Measurements from ENCODE around the gene SLC35A4. TPM values are rescaled to one million over a fixed set of nuclear protein-coding genes. Genes with fewer than 3 reads are reported as not detected.

The SLC35A4 gene
- total RNA-seq, 1 donor from 2014 or later = 20.7 TPM

DNA sequence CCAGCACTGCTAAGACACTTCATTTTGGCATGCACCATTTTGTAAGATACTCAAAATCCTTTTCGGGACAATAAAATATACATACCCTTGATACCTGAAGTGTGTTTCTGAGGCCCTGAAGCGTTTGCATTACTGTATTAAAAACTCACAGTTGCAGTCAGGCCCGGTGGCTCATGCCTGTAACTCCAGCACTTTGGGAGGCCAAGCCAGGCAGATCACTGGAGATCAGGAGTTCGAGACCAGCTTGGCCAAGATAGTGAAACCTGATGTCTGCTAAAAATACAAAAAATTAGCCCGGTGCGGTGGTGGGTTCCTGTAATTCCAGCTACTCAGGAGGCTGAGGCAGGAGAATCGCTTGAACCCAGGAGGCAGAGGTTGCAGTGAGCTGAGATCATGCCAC lies 19.6 kb upstream of the SLC35A4 start:
- H3K4me1 Mint-ChIP-seq = peaks cover 23% of the 10 kb centered on the region
- H3K9ac ChIP-seq = no peak overlapping the region
- H3K4me3 Mint-ChIP-seq = no peak overlapping the region
- DNase-seq (ENCODE audit: low spot score) = no peak
- H3K27me3 ChIP-seq = no peaks in the 10 kb centered on the region
- no peak overlapping the region for H3K27ac ChIP-seq
- H3K4me1 ChIP-seq = peaks cover 10% of the 10 kb centered on the region
- TF ChIP-seq EZH2 (IDR thresholded peaks at IDR 0.05) (no peak), EZH2phosphoT487 (IDR thresholded peaks at IDR 0.05) (no peak)
- TF ChIP-seq, protein P1, sequence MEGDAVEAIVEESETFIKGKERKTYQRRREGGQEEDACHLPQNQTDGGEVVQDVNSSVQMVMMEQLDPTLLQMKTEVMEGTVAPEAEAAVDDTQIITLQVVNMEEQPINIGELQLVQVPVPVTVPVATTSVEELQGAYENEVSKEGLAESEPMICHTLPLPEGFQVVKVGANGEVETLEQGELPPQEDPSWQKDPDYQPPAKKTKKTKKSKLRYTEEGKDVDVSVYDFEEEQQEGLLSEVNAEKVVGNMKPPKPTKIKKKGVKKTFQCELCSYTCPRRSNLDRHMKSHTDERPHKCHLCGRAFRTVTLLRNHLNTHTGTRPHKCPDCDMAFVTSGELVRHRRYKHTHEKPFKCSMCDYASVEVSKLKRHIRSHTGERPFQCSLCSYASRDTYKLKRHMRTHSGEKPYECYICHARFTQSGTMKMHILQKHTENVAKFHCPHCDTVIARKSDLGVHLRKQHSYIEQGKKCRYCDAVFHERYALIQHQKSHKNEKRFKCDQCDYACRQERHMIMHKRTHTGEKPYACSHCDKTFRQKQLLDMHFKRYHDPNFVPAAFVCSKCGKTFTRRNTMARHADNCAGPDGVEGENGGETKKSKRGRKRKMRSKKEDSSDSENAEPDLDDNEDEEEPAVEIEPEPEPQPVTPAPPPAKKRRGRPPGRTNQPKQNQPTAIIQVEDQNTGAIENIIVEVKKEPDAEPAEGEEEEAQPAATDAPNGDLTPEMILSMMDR (IDR thresholded peaks at IDR 0.05) = no peak
- no peaks in the 10 kb centered on the region for H3K79me2 ChIP-seq (ENCODE audit: low read depth)
- no peak overlapping the region for H3K4me3 ChIP-seq
- H3K27ac Mint-ChIP-seq = no peak overlapping the region
- H3K9me3 ChIP-seq (ENCODE audit: low read depth) = no peaks in the 10 kb centered on the region
- peaks cover 37% of the 10 kb centered on the region for H3F3A ChIP-seq (ENCODE audit: low read depth)
- peaks cover 17% of the 10 kb centered on the region for H4K20me1 ChIP-seq (ENCODE audit: low read depth)
- peaks cover 22% of the 10 kb centered on the region for H3K36me3 Mint-ChIP-seq
- peaks cover 4% of the 10 kb centered on the region for H3K36me3 ChIP-seq
- H3K4me2 ChIP-seq = no peak overlapping the region
- no peaks in the 10 kb centered on the region for H3K9me3 Mint-ChIP-seq
- no peak overlapping the region for H2AFZ ChIP-seq (replicated peaks)
- peaks cover 5% of the 10 kb centered on the region for H3K27me3 Mint-ChIP-seq (ENCODE audit: insufficient read depth, low read depth)

GRCh38 chr5:140545606-140546005 lies 19.0 kb upstream of the SLC35A4 start:
- Mint-ChIP-seq H3K4me3 (no peak overlapping the region), H3K9me3 (no peaks in the 10 kb centered on the region), H3K27me3 (ENCODE audit: insufficient read depth, low read depth) (peaks cover 5% of the 10 kb centered on the region), H3K27ac (no peak overlapping the region), H3K4me1 (peaks cover 23% of the 10 kb centered on the region), H3K36me3 (peaks cover 26% of the 10 kb centered on the region)
- no peaks in the 10 kb centered on the region for H3K79me2 ChIP-seq (ENCODE audit: low read depth)
- H3K27me3 ChIP-seq = no peaks in the 10 kb centered on the region
- no peak overlapping the region for H2AFZ ChIP-seq (replicated peaks)
- no peaks in the 10 kb centered on the region for H3K36me3 ChIP-seq
- peaks cover 37% of the 10 kb centered on the region for H3F3A ChIP-seq (ENCODE audit: low read depth)
- H3K9ac ChIP-seq = no peak overlapping the region
- H3K4me2 ChIP-seq = no peak overlapping the region
- TF ChIP-seq, protein P1 (IDR thresholded peaks at IDR 0.05) = no peak
- TF ChIP-seq EZH2 (IDR thresholded peaks at IDR 0.05) (no peak), EZH2phosphoT487 (IDR thresholded peaks at IDR 0.05) (no peak)
- no peak for DNase-seq (ENCODE audit: low spot score)
- H3K4me1 ChIP-seq = peaks cover 10% of the 10 kb centered on the region
- no peak overlapping the region for H3K4me3 ChIP-seq
- H3K27ac ChIP-seq = no peak overlapping the region
- no peaks in the 10 kb centered on the region for H3K9me3 ChIP-seq (ENCODE audit: low read depth)
- H4K20me1 ChIP-seq (ENCODE audit: low read depth) = peaks cover 17% of the 10 kb centered on the region

DNA sequence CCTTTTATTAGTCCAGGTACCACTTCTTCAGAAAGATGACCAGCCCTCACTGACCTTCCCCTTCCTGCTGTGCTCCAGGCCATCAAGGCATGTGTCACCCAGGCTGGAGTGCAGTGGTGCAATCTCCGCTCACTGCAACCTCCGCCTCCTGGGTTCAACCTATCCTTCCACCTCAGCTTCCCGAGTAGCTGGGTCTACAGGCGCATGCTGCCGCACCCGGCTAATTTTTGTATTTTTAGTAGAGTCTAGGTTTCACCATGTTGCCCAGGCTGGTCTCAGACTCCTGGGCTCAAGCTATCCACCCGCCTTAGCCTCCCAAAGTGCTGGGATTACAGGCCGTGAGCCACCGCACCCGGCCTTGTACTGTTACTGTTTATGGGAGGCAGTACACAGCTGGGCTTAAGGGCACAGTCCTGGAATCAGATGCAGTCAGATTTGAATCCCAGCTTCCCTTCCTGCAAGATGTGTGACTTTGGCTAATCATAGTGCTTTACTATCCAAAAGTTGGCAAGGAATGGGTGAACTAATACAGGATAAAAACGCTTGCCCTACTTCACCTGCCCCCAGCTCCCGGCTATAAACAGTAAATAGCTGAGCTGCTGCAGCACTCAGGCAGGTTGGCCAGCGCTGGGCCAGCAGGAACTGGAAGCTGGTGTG lies 17.6 kb upstream of the SLC35A4 start:
- Mint-ChIP-seq H3K9me3 (no peaks in the 10 kb centered on the region), H3K4me1 (peaks cover 23% of the 10 kb centered on the region), H3K4me3 (peak overlapping the region; percentile 73), H3K36me3 (peaks cover 27% of the 10 kb centered on the region), H3K27me3 (ENCODE audit: insufficient read depth, low read depth) (peaks cover 5% of the 10 kb centered on the region), H3K27ac (no peak overlapping the region)
- Histone ChIP-seq H3K79me2 (ENCODE audit: low read depth) (no peaks in the 10 kb centered on the region), H4K20me1 (ENCODE audit: low read depth) (peaks cover 21% of the 10 kb centered on the region), H3K4me2 (peak overlapping the region; percentile 81), H3K4me1 (peaks cover 10% of the 10 kb centered on the region), H3K9ac (peak overlapping the region; percentile 6), H3K27ac (peak overlapping the region; percentile 15), H3K9me3 (ENCODE audit: low read depth) (no peaks in the 10 kb centered on the region), H3K4me3 (peak overlapping the region; percentile 51), H3K27me3 (no peaks in the 10 kb centered on the region), H2AFZ (replicated peaks) (peak overlapping the region; percentile 28), H3K36me3 (no peaks in the 10 kb centered on the region), H3F3A (ENCODE audit: low read depth) (peaks cover 37% of the 10 kb centered on the region)
- no peak for DNase-seq (ENCODE audit: low spot score)
- TF ChIP-seq, protein P1 (IDR thresholded peaks at IDR 0.05) = no peak
- no peak for TF ChIP-seq EZH2phosphoT487 (IDR thresholded peaks at IDR 0.05)
- no peak for TF ChIP-seq EZH2 (IDR thresholded peaks at IDR 0.05)

All from neural progenitor cell (in vitro differentiated cells).